NB4 (cell line): Measurements from ENCODE around the gene GPR27.

ENCODE experiments used
- MAX ChIP-seq: IDR thresholded peaks from 2 replicates; pipeline ENCODE4 v1.6.1; 2011; ENCODE audit warnings: low read depth, low read length
- POLR2A ChIP-seq: IDR thresholded peaks from 2 replicates; pipeline ENCODE4 v1.6.1; 2011; ENCODE audit warnings: mild to moderate bottlenecking; ENCODE audit not compliant: insufficient read length; ENCODE audit errors: extremely low read depth
- TF ChIP-seq, protein P1 (sequence below): IDR thresholded peaks from one replicate; pipeline ENCODE4 v1.5.1; 2012; ENCODE audit warnings: low read depth, low read length

GRCh38 chr3:71722693-71723092 is 31.0 kb upstream of the GPR27 start:
- TF ChIP-seq POLR2A = no peak
- TF ChIP-seq, protein P1, sequence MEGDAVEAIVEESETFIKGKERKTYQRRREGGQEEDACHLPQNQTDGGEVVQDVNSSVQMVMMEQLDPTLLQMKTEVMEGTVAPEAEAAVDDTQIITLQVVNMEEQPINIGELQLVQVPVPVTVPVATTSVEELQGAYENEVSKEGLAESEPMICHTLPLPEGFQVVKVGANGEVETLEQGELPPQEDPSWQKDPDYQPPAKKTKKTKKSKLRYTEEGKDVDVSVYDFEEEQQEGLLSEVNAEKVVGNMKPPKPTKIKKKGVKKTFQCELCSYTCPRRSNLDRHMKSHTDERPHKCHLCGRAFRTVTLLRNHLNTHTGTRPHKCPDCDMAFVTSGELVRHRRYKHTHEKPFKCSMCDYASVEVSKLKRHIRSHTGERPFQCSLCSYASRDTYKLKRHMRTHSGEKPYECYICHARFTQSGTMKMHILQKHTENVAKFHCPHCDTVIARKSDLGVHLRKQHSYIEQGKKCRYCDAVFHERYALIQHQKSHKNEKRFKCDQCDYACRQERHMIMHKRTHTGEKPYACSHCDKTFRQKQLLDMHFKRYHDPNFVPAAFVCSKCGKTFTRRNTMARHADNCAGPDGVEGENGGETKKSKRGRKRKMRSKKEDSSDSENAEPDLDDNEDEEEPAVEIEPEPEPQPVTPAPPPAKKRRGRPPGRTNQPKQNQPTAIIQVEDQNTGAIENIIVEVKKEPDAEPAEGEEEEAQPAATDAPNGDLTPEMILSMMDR = no peak
- no peak for TF ChIP-seq MAX
